T-cell (primary cell): ENCODE measurements around the gene KLHL24. TPM values are rescaled to one million over a fixed set of nuclear protein-coding genes. Genes with fewer than 3 reads are reported as not detected.
"Not testable (repeated sequence)": the region's sequence is repeated elsewhere in the genome, so short reads cannot be mapped to it uniquely, and the experiment has no call there.

Source experiments
- ATAC-seq, 4 experiments: fragments of 200-7000 bp in 3 of 4; fragments of 150-1000 bp in 1 of 4; cut with Tn5 transposase; replicated peaks in 1 of 4; 1 replicate in 3 of 4; 2 replicates in 1 of 4; pipeline ENCODE4 v1.10.0; 2021; ENCODE audit warnings: moderate library complexity in 3 of 4, mild to moderate bottlenecking in 2 of 4, moderate number of reproducible peaks in 1 of 4
- CTCF ChIA-PET, 2 donors: fragments of 300-600 bp; sonication (Branson Sonifier 250); formaldehyde crosslinking; loops; one replicate each; lab custom pipeline; 2022; ENCODE audit warnings: antibody characterized with exemption in 2 of 2; lab: Charles Lee
- POLR2A ChIA-PET, 2 donors: fragments of 300-600 bp; sonication (Branson Sonifier 250); formaldehyde crosslinking; loops; one replicate each; lab custom pipeline; 2022; ENCODE audit warnings: antibody characterized with exemption in 2 of 2; lab: Charles Lee
- DNase-seq, 35 experiments: peaks; one replicate each; pipeline versions ENCODE4 v3.0.0 to v3.0.0-alpha.2; 2013 to 2023
- H3K27ac ChIP-seq: one replicate; pipeline ENCODE4 v1.5.1; 2013; ENCODE audit warnings: low read length
- H3K27me3 ChIP-seq, 2 experiments: replicated peaks in 1 of 2; 1 replicate in 1 of 2; 2 replicates in 1 of 2; pipeline versions ENCODE4 v1.6.1 to v1.7.0; 2013; ENCODE audit warnings: low read length in 1 of 2, mixed read lengths in 1 of 2; ENCODE audit not compliant: control insufficient read depth in 2 of 2, insufficient read depth in 2 of 2; ENCODE audit errors: extremely low read depth in 1 of 2
- H3K36me3 ChIP-seq, 2 donors: 1 replicate in 1 of 2; 2 replicates in 1 of 2; pipeline versions ENCODE4 v1.6.1 to v1.7.0; 2013; ENCODE audit warnings: low read length in 1 of 2; ENCODE audit not compliant: control insufficient read depth in 2 of 2, insufficient read depth in 1 of 2; ENCODE audit errors: extremely low read depth in 1 of 2
- H3K4me1 ChIP-seq, 2 experiments: 1 replicate in 1 of 2; 2 replicates in 1 of 2; pipeline versions ENCODE4 v1.6.1 to v1.7.0; 2013; ENCODE audit warnings: low read length in 2 of 2, mixed read lengths in 1 of 2; ENCODE audit not compliant: insufficient read depth in 2 of 2, control insufficient read depth in 1 of 2; ENCODE audit errors: extremely low read depth in 1 of 2
- H3K4me3 ChIP-seq, 2 donors: 1 replicate in 1 of 2; 2 replicates in 1 of 2; pipeline versions ENCODE4 v1.5.1 to v1.7.0; 2013; ENCODE audit warnings: mild to moderate bottlenecking in 2 of 2, low read length in 1 of 2, moderate library complexity in 1 of 2; ENCODE audit not compliant: control insufficient read depth in 1 of 2; ENCODE audit errors: extremely low read depth in 1 of 2
- H3K9me3 ChIP-seq: 2 replicates; pipeline ENCODE4 v1.7.0; 2013
- H3K27ac Mint-ChIP-seq, 2 donors: one replicate each; pipeline ENCODE4 v1.8.0; 2020 to 2021; ENCODE audit warnings: mild to moderate bottlenecking in 2 of 2, mixed read lengths in 2 of 2
- H3K27me3 Mint-ChIP-seq, 2 donors: one replicate each; pipeline ENCODE4 v1.8.0; 2021 to 2022; ENCODE audit warnings: mixed read lengths in 2 of 2
- H3K36me3 Mint-ChIP-seq: one replicate; pipeline ENCODE4 v1.8.0; 2021; ENCODE audit warnings: mixed read lengths
- H3K4me1 Mint-ChIP-seq, 3 donors: one replicate each; pipeline ENCODE4 v1.8.0; 2020 to 2022; ENCODE audit warnings: mixed read lengths in 3 of 3, mild to moderate bottlenecking in 1 of 3
- H3K4me3 Mint-ChIP-seq, 3 donors: one replicate each; pipeline ENCODE4 v1.8.0; 2020 to 2022; ENCODE audit warnings: mild to moderate bottlenecking in 3 of 3, mixed read lengths in 3 of 3, moderate library complexity in 3 of 3
- H3K9me3 Mint-ChIP-seq, 3 donors: one replicate each; pipeline ENCODE4 v1.8.0; 2020 to 2022; ENCODE audit warnings: mixed read lengths in 3 of 3
- WGBS: methylation state at CpG from one replicate; pipeline ENCODE4 v1.1.5; 2013; ENCODE audit warnings: missing lambda C conversion rate; ENCODE audit not compliant: insufficient coverage; 5-methylcytosine and 5-hydroxymethylcytosine counted together
- total RNA-seq, 35 experiments: library from RNA in 6 of 35; stranded (reverse) in 6 of 35; fragments of 120-200 nt in 1 of 35; gene quantifications; one replicate each; pipeline versions ENCODE4 v1.2.1 to v1.2.4 and lab custom pipeline; 2013 to 2026

Gene KLHL24
- total RNA-seq, 5 donors from 2014 or later (not counting 1 experiment from before 2014, with no cell fraction given): 83.3 to 145 (median 101) TPM

DNA sequence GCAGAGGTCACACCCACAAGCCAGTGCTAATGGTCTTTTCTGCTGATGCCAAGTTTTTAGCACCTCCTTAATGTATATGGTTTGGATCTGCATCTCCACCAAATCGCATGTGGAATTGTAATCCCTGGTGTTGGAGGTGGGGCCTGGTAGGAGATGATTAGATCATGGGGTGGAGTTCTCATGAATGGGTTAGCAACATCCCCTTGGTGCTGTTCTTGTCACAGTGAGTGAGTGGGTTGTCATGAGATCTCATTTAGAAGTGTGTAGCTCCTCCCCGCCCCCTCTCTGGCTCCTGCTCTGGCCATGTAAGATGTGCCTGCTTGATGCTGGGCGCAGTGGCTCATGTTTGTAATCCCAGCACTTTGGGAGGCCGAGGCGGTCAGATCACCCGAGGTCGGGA is 42.6 kb upstream of the KLHL24 start:
- ChIA-PET CTCF (interaction anchor here (0.6 to 1.0 kb wide), 6 partner anchors 16 to 146 kb away, joined by 3 to 6 read pairs (median 4); no protein-coding TSS in a partner anchor), POLR2A (no interaction called here)
- Histone ChIP-seq H3K4me1 (peaks cover 14 to 17% of the 10 kb centered on the region in 2 experiments), H3K27me3 (no peaks in the 10 kb centered on the region), H3K36me3 (no peaks in the 10 kb centered on the region), H3K4me3 (no peak overlapping the region), H3K27ac (no peak overlapping the region), H3K9me3 (peaks cover 2% of the 10 kb centered on the region)
- Mint-ChIP-seq H3K4me1 (peaks cover 25 to 33% (median 30%) of the 10 kb centered on the region in 3 donors), H3K4me3 (no peak overlapping the region), H3K27ac (no peak overlapping the region), H3K9me3 (peaks cover under 1 to 5% (median 4%) of the 10 kb centered on the region in 3 donors), H3K27me3 (no peaks in the 10 kb centered on the region), H3K36me3 (peaks cover under 1% of the 10 kb centered on the region)
- ATAC-seq (no peak), DNase-seq (no peak)
- whole genome bisulfite sequencing: 96% methylated on average over 7 of the region's 7 CpGs

- H3K4me3 Mint-ChIP-seq: no peak overlapping the region
- Histone ChIP-seq H3K27ac (no peak overlapping the region), H3K9me3 (peaks cover 2% of the 10 kb centered on the region), H3K4me1 (peaks cover 2 to 7% of the 10 kb centered on the region in 2 experiments), H3K27me3 (no peaks in the 10 kb centered on the region), H3K36me3 (no peaks in the 10 kb centered on the region), H3K4me3 (no peak overlapping the region)
- peaks cover 11 to 16% (median 13%) of the 10 kb centered on the region in 3 donors for H3K4me1 Mint-ChIP-seq
- POLR2A ChIA-PET: no interaction called here
- WGBS: 96% methylated on average over 2 of the region's 2 CpGs
- H3K36me3 Mint-ChIP-seq: peaks cover 8% of the 10 kb centered on the region
- H3K27me3 Mint-ChIP-seq: no peaks in the 10 kb centered on the region
- ATAC-seq (no peak), DNase-seq (no peak)
- H3K9me3 Mint-ChIP-seq: peaks cover 8 to 16% (median 14%) of the 10 kb centered on the region in 3 donors
- CTCF ChIA-PET: interaction anchor here in 1 of 2 donors (0.6 kb wide), 1 partner anchor 515 kb away, joined by 4 read pairs; no protein-coding TSS in a partner anchor
- H3K27ac Mint-ChIP-seq: no peak overlapping the region
These were observed 40.8 kb upstream of the KLHL24 start for GRCh38 chr3:183594636-183595035.

DNA sequence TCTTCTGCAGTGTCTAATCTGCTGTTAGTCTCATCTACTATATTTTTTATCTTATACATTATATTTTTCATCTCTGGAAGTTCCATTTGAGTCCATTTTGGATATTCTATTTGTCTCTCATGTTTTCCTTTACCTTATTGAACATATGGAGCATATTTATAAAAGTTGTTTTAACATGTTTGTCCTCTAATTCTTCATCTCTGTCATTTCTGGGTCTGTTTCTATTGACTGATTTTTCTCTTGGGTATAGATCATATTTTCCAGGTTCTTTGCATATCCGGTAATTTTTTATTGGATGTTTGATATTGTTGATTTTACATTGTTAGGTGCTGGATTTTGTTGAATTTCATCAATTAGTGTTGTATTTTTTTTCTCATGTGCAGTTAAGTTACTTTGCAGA is 37.5 kb upstream of the KLHL24 start:
- H3K36me3 Mint-ChIP-seq: peaks cover 8% of the 10 kb centered on the region
- no peak overlapping the region for H3K4me3 Mint-ChIP-seq
- H3K4me1 ChIP-seq: no peaks in the 10 kb centered on the region
- H3K36me3 ChIP-seq: no peaks in the 10 kb centered on the region
- peaks cover 8 to 16% (median 14%) of the 10 kb centered on the region in 3 donors for H3K9me3 Mint-ChIP-seq
- H3K4me1 Mint-ChIP-seq: peaks cover 0 to 2% (median 0%) of the 10 kb centered on the region in 3 donors
- CTCF ChIA-PET: no interaction called here
- no peaks in the 10 kb centered on the region for H3K27me3 ChIP-seq
- no peak overlapping the region for H3K27ac ChIP-seq
- no peak for ATAC-seq
- no CpG with 5 or more reads among the region's 1 CpG for WGBS
- no peak overlapping the region for H3K27ac Mint-ChIP-seq
- H3K9me3 ChIP-seq: peaks cover 2% of the 10 kb centered on the region
- DNase-seq: no peak
- POLR2A ChIA-PET: interaction anchor here in 1 of 2 donors (0.6 kb wide), 1 partner anchor 34 kb away, joined by 4 read pairs; no protein-coding TSS in a partner anchor
- H3K4me3 ChIP-seq: no peak overlapping the region
- no peaks in the 10 kb centered on the region for H3K27me3 Mint-ChIP-seq

GRCh38 chr3:183611326-183611725 is 24.1 kb upstream of the KLHL24 start:
- H3K4me3 Mint-ChIP-seq: not testable (repeated sequence)

DNA sequence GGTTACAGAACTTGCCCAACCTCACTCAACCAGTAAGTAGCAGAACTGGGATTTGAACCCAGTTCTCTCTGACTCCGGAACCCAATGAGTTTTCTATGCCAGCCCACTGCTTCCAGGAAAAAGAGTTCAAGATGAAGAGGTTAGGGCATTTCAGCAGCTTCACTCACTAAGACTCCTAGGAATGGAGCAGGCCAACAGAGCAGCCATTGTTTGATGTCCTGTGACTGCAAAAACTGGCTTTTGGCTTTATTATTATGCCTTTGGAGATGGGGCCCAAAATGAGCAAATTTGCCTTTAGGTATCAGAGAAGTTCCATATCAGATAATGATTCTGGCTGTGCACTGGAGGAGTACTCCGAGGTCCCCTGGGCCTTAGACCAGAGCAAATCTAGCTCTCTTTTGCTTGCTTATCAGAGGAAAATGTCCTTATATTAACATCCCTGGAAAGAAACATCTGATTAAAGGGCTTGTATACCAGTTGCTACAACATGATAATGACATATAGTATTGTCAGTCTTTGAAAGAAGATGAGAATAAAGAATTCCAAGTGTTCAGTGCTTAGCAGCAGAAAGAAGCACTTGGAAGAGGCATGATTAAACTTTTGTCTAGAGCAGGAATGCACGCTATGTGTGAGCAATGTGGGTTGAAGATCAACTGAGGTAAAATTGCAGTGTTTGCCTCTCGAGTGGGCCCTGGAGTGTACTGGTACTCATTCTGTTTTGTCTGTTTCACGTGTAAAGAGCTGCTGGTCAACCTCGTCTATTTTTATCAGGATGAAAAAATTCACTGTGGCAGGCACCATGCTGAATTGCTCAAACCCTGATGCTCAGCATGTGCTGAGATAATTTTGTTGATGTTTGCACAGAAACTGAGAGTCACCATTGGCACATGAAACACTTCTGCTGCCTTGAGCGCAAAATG is 21.8 kb upstream of the KLHL24 start:
- peaks cover 0 to 4% of the 10 kb centered on the region in 2 experiments for H3K27me3 ChIP-seq
- no peaks in the 10 kb centered on the region for H3K36me3 Mint-ChIP-seq
- H3K4me1 ChIP-seq: no peaks in the 10 kb centered on the region
- no peaks in the 10 kb centered on the region for H3K9me3 Mint-ChIP-seq
- H3K27ac Mint-ChIP-seq: no peak overlapping the region
- H3K4me1 Mint-ChIP-seq: no peaks in the 10 kb centered on the region
- no peak overlapping the region for H3K27ac ChIP-seq
- H3K4me3 ChIP-seq: no peak overlapping the region
- H3K4me3 Mint-ChIP-seq: no peak overlapping the region
- POLR2A ChIA-PET: no interaction called here
- ATAC-seq (no peak), DNase-seq (no peak)
- peaks cover 0 to 2% of the 10 kb centered on the region in 2 donors for H3K27me3 Mint-ChIP-seq
- CTCF ChIA-PET: no interaction called here
- H3K9me3 ChIP-seq: no peaks in the 10 kb centered on the region
- WGBS: 90% methylated on average over 6 of the region's 7 CpGs
- no peaks in the 10 kb centered on the region for H3K36me3 ChIP-seq

More at GRCh38 chr3:183611326-183611725, 24.1 kb upstream of the KLHL24 start:
- H3K36me3 Mint-ChIP-seq, H3K36me3 ChIP-seq, DNase-seq, H3K9me3 ChIP-seq, H3K27me3 ChIP-seq, H3K27me3 Mint-ChIP-seq, H3K27ac ChIP-seq, H3K27ac Mint-ChIP-seq, POLR2A ChIA-PET, H3K4me1 Mint-ChIP-seq, H3K4me1 ChIP-seq, ATAC-seq, H3K4me3 ChIP-seq, H3K9me3 Mint-ChIP-seq: not testable (repeated sequence)
- CTCF ChIA-PET: interaction anchor here in 1 of 2 donors (0.6 kb wide), 1 partner anchor 104 kb away, joined by 3 read pairs; no protein-coding TSS in a partner anchor
- WGBS: no CpG with 5 or more reads among the region's 6 CpGs

DNA sequence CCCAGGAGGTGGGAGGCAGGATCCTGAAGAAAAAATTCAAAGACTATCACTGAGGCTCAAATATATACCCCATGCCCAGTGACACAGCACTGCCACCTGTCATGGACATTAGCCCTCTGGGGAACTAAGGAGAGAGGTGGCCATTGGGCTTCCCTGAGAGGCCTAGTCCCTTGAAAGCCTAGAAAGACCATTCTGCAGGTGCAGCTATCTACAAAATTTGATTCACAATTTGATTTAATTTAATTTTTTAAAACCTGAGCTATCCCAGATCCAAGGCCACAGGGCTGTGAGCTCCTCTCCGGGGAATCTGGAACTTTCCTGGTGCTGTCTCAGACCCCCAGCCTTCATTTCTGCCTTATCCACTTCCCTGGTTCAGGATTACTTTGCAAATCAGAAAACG is 16.9 kb upstream of the KLHL24 start:
- ChIA-PET CTCF (no interaction called here), POLR2A (no interaction called here)
- no peaks in the 10 kb centered on the region for H3K4me1 Mint-ChIP-seq

More for the DNA sequence above, 16.9 kb upstream of the KLHL24 start:
- Histone ChIP-seq H3K27me3 (peaks cover 0 to 4% of the 10 kb centered on the region in 2 experiments), H3K4me1 (no peaks in the 10 kb centered on the region), H3K27ac (no peak overlapping the region), H3K36me3 (no peaks in the 10 kb centered on the region), H3K4me3 (no peak overlapping the region), H3K9me3 (no peaks in the 10 kb centered on the region)
- Mint-ChIP-seq H3K36me3 (no peaks in the 10 kb centered on the region), H3K4me3 (no peak overlapping the region), H3K27me3 (peaks cover 0 to 5% of the 10 kb centered on the region in 2 donors), H3K9me3 (peaks cover 0 to 4% (median 0%) of the 10 kb centered on the region in 3 donors), H3K27ac (no peak overlapping the region)
- no peak for ATAC-seq
- WGBS: 85% methylated on average over 2 of the region's 2 CpGs
- no peak for DNase-seq
